Dermis blood vessel endothelial cell (primary cell): ENCODE measurements around the gene IL4. TPM values are rescaled to one million over a fixed set of nuclear protein-coding genes. Genes with fewer than 3 reads are reported as not detected.

Experiments
- DNase-seq: peaks from one replicate; pipeline ENCODE4 v3.0.0; 2010
- total RNA-seq: library from RNA; depleted of rRNA; stranded (reverse); fragments of >200 nt; gene quantifications from 2 replicates; pipeline ENCODE4 v1.2.3, GENCODE V29; 2014

The IL4 gene
- total RNA-seq, 1 donor from 2014 or later = not detected

- no peak for DNase-seq
Measured at GRCh38 chr5:132695956-132696355, 22.2 kb downstream of the IL4 start.

- peak; percentile 54 for DNase-seq
Measured at GRCh38 chr5:132704875-132705274, 31.1 kb downstream of the IL4 start.

GRCh38 chr5:132708645-132709044 lies 34.9 kb downstream of the IL4 start:
- no peak for DNase-seq

- DNase-seq = peak; percentile 30
Measured at GRCh38 chr5:132714456-132715307, 40.9 kb downstream of the IL4 start.

GRCh38 chr5:132718544-132719312 lies 44.9 kb downstream of the IL4 start:
- no peak for DNase-seq

GRCh38 chr5:132725745-132726144 lies 52.0 kb downstream of the IL4 start:
- no peak for DNase-seq

GRCh38 chr5:132729896-132730295 lies 56.1 kb downstream of the IL4 start:
- DNase-seq = no peak

Other genes with a start within 250 kb of the IL4 start
- gene IRF1, start 183.2 kb upstream of the IL4 start, total RNA-seq = 26.4 TPM in 2 replicates
- not detected in 2 replicates for gene IL5, start 130.5 kb upstream of the IL4 start, total RNA-seq
- gene RAD50, start 117.0 kb upstream of the IL4 start, total RNA-seq = 12.6 and 22.0 TPM in 2 replicates
- gene IL13, start 15.8 kb upstream of the IL4 start, total RNA-seq = not detected in 2 replicates
- gene KIF3A, start 63.6 kb downstream of the IL4 start, total RNA-seq = 7.0 and 9.4 TPM in 2 replicates
- gene CCNI2, start 73.4 kb downstream of the IL4 start, total RNA-seq = 0.34 and 0.51 TPM in 2 replicates
- gene SEPTIN8, start 103.2 kb downstream of the IL4 start, total RNA-seq = 61.3 and 67.4 TPM in 2 replicates
- not detected in 2 replicates for gene SOWAHA, start 139.3 kb downstream of the IL4 start, total RNA-seq
- 7.1 and 9.9 TPM in 2 replicates for gene SHROOM1, start 156.7 kb downstream of the IL4 start, total RNA-seq
- gene GDF9, start 192.5 kb downstream of the IL4 start, total RNA-seq = 0.14 TPM in 1 of 2 replicates, not detected in the other
- gene UQCRQ, start 192.7 kb downstream of the IL4 start, total RNA-seq = 68.8 and 98.9 TPM in 2 replicates
- gene LEAP2, start 199.7 kb downstream of the IL4 start, total RNA-seq = 0.09 and 0.17 TPM in 2 replicates